NOMO-1 treated with dmso at 0.1 percent for 144 hours (cell line): ENCODE measurements around the gene LSM10.

Source experiments
- DNase-seq: peaks from one replicate; lab custom pipeline; 2025; ENCODE audit not compliant: unreplicated experiment; lab: John Stamatoyannopoulos, UW

The LSM10 gene

GRCh38 chr1:36385410-36386264 is 12.1 kb downstream of the LSM10 start, which contains the start of gene STK40:
Gene STK40 (minus strand): TSS chr1:36385924. CDS start chr1:36361332, 24,592 bp downstream.
- DNase-seq: peak; percentile 99

GRCh38 chr1:36384542-36385409 is 12.9 kb downstream of the LSM10 start:
- DNase-seq: no peak

DNA sequence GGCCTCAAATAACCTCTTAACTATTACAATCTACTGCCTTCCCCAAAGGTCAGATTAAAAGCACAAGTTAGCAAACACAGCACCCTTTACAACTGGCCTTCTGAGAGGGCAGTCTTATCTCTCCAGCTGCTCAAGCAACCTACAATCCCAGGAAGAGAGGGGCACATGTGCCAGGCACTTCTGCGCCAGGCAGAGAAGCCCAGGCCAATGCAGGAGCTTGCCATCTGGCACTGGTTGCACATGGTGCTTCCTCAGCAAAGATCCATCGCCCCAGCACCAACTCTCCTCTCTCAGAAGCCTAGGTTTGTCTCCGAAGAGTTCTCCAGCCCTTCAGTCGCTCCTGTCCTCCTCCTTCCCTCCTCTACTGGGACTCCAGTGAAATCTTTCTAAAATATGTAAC is 14.5 kb downstream of the LSM10 start:
- no peak for DNase-seq

DNA sequence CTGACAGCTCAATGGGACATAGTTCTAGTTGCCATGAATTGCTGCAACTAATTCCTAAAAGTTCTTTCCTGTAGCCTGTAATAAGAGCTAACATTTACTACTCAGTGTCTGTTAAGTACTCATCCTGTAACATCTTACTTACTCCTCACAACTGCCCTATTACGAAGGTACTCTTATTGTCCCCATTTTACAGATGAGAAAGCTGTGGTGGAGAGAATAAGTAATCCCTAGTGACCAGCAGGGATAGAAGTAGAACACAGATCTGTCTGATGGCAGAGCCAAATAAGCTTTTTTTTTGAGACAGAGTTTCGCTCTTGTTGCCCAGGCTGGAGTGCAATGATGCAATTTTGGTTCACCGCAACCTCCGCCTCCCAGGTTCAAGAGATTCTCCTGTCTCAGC is 15.0 kb downstream of the LSM10 start:
- DNase-seq: no peak

- no peak for DNase-seq
Measured at GRCh38 chr1:36382231-36382630, 15.5 kb downstream of the LSM10 start.

DNA sequence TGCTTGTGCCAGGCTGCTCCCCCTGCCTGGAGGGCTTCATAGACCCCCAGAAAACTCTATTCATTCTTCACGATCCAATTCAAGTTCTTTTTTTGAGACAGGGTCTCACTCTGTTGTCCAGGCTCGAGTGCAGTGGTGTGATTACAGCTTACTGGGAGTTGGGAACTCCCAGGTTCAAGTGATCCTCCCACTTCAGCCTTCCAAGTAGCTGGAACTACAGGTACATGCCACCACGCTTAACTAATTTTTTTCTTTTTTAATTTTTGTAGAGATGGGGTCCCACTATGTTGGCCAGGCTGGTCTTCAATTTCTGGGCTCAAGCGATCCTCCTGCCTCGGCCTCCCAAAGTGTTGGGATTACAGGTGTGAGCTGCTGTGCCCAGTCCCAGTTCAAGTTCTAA is 16.3 kb downstream of the LSM10 start:
- no peak for DNase-seq

DNA sequence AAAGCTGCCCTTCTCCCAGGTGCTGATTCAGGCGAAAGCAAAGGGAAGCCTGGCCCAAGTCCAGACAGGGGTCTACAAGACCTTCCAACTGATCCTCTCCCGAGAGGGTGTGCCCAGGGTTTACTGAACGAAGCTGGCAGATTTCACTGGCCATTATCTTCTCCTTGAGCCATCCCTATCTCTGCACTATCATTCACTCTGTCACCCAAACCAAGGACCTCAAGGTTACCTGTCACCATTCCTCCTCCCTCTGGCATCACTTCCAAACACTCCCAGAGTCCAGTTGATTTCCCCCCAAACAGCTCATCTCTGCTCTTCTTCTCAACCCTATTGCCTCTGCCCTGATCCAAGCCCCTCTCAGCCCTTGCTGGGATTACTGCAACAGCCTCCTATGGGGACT is 16.9 kb downstream of the LSM10 start:
- DNase-seq: no peak

GRCh38 chr1:36380143-36380619 is 17.5 kb downstream of the LSM10 start:
- DNase-seq: no peak

DNA sequence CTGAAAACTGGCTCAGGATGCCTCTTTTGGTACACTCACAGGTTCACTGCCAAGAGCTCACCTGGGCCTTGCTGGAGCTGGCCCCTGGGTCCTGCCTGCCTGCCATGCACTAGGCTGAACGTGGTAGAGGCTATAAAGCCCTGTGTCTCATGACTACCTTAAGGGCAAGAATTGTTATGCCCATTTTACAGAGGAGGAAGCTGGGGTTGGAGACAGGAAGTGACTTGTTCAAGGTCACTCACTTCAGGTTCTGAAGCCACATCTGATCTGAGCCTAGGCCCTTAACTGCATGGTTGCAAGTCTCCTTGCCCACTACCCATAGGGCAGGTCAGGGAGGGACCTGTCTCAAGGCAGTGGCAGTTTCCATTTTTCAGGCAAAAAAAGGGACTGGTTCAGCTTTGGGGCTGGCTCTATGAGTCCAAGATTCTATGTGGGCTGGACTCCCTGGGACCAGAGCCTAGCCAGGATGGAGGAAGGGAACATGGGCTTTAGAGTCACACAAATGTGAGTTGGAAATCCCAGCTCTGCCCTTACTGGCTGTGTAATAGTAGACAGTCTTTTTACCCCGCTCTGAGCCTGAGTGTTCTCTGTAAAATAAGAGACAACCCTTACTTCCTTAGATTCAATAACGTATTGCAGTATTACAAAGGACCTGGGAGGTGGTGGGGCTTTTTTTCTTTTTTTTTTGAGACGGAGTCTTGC is 19.8 kb downstream of the LSM10 start:
- DNase-seq: no peak

DNA sequence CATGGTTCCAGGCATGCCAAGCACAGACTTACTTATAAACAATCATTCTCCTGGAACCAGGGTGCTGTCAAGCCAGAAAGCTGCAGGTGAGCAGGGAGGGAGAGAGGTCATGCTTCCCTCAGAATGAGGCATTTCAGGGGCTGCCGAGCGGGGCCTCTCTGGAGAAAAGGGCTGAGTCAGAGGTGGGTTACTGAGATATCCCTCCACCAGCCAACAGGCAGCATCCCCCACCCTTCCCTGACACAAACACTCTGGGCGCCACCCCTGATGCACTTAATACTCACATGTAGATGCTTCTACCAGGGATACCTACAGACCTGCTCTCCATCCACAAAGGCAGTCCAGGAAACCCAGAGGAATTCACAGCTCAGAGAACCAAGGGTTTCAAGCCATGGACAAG is 25.1 kb downstream of the LSM10 start:
- no peak for DNase-seq

DNA sequence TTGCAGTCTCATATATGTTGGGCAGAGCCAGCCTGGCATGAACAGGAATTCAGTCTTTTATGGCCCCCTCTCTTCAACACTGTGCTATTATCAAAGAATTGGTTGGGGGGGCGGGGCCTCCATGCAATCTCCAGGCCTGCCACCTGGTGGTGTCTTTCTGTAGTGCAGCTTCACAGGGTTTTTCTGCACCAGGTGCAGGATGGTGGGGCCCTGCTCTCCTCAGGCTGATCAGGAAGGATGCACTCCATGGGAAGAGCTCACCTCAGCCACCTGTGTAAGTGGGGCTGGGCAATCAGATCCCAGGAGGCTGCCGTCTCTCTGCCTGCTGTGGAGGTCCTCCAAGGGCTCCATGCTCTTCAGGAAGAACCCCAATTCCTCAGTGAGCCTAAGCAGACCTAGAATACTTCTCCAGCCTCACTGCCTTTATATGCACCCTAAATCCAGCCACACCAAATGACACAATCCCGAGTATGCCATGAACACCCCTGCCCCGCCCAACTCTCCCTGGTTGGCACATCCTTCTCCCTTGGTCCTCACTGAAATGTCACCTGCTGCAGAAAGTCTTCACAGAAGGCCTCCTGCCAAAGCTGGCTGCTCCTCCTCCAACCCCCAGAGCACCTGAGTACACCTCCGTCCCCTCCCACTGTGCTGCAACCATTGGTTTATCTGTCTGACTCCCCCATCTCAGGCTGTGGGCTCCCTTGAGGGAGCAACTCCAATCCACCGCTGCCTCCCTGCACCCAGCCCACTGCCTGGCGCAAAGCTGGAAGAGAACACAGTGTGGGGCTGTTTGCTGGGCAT is 28.4 kb downstream of the LSM10 start:
- DNase-seq: no peak

DNA sequence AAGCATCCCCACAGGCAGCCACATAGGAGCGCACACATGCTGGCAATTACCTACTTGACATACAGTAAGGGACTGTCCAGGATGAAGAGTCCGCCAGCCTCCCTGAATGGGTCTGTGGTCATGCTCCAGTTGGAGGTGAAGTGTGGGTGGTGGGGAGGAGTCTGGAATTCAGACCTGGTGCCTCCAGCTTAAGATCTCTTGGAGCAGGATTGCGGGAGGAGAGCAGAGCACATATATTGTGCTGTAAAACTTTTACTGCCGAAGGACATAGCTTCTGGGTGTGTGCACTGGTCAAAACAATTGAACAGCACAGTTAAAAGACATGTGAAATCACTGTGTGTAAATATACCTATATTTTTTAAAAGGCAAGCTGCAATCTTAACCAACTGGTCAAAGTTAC is 29.9 kb downstream of the LSM10 start:
- DNase-seq: no peak

- no peak for DNase-seq
Measured at GRCh38 chr1:36367066-36367465, 30.6 kb downstream of the LSM10 start.

DNA sequence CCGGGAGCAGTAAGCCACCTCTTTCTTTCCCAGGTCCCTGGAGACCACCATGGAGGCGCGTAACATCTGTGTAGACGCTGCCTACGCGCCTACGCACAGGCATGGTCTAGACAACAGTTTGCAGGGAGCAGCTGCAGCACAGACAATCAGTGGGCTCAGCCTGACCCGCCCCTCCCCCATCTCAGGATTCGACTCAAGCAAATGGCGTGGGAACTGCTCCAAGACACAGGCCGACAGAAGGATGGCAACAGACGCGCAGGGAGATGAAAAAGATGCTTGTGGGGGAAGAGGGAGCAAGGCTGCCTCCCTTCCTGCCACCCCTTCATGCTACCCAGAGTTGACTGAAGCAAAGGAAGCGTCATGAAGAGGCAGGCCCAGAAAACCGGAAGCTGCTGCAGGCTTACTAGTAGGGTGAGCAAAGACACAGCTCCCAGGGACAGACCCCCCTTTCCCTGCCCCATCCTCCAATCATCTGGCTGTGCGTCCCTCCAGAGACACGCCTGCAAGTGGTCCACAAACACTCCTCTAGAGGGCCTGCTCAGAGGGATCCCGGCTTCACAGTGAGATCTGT is 31.5 kb downstream of the LSM10 start:
- DNase-seq: no peak

- no peak for DNase-seq
Measured at GRCh38 chr1:36365381-36365780, 32.3 kb downstream of the LSM10 start.

GRCh38 chr1:36359911-36360550 is 37.7 kb downstream of the LSM10 start:
- DNase-seq: no peak

DNA sequence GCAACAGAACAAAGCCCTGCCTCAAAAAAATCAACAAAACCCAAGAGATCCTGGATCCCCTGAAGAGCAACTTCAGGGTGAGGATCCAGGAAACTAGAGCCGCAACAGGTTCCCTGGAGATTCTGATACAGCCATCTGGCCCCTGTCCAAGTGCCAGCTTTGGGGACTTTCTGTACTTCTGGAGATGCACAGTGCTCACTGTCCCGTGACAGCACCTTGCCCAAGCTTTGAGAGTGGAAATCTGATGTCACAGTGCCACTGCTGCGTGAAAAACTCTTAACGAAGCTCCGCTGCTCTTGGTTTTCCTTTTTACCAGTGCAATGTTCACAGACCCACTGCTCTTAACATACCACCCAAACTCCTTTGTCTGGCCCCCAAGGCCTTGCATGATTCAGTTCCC is 38.3 kb downstream of the LSM10 start:
- no peak for DNase-seq

DNA sequence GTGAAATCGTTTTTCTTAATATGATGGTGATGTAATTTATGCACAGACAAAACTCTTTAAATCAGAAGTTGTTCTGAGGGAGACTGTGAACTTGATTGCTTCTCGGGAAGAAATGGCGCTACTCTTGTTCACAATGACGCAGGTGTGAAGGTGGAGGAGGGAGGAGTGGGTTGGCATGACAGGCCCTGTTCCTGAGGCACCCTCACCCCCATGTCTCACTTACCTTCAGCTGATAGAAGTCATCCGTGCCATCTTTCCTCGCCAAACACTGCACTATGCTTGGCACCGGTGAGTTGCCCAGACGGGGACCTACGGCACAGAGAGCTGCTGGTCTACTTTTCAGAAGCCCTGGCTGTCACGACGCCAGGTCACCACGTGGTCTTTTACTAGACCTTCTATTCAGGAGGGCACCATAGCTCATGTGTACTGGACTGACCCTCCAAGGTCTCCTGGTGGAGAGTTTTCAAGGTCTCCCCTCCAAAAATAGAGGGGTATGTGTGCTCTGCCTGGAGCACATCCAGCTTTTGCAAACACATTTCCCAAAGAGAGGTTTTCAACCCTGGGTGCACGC is 39.1 kb downstream of the LSM10 start:
- DNase-seq: no peak

GRCh38 chr1:36355811-36356210 is 41.9 kb downstream of the LSM10 start:
- no peak for DNase-seq
